Measurements from ENCODE around the gene MAPK6.
A peak's percentile ranks its signal among the peaks of the same experiment; 100 is the strongest.

Gene MAPK6

GRCh38 chr15:52101542-52102323 lies 82.7 kb downstream of the MAPK6 start:
- no peak for TF ChIP-seq REST (IDR thresholded peaks at IDR 0.05; ENCODE audit: insufficient read depth in 1 of 2, low read depth in 2 of 2, low read length in 2 of 2)
- TF ChIP-seq FOXP2 (optimal IDR thresholded peaks at IDR 0.05; ENCODE audit: borderline replicate concordance, extremely low read depth, extremely low read length, insufficient read depth), result no peak
- TF ChIP-seq SIN3A (IDR thresholded peaks at IDR 0.05; ENCODE audit: borderline replicate concordance, insufficient read depth, low read length), result no peak
- no peak for TF ChIP-seq POLR2AphosphoS5 (IDR thresholded peaks at IDR 0.05; ENCODE audit: low read depth, low read length)
- no peak for TF ChIP-seq TAF1 (IDR thresholded peaks at IDR 0.05; ENCODE audit: borderline replicate concordance, insufficient read depth, low read length)

GRCh38 chr15:52102463-52102862 lies 83.4 kb downstream of the MAPK6 start:
- no peak for TF ChIP-seq POLR2AphosphoS5 (IDR thresholded peaks at IDR 0.05; ENCODE audit: low read depth, low read length)
- TF ChIP-seq REST (IDR thresholded peaks at IDR 0.05; ENCODE audit: insufficient read depth in 1 of 2, low read depth in 2 of 2, low read length in 2 of 2), result no peak
- TF ChIP-seq TAF1 (IDR thresholded peaks at IDR 0.05; ENCODE audit: borderline replicate concordance, insufficient read depth, low read length), result no peak
- TF ChIP-seq SIN3A (IDR thresholded peaks at IDR 0.05; ENCODE audit: borderline replicate concordance, insufficient read depth, low read length), result no peak
- TF ChIP-seq FOXP2 (optimal IDR thresholded peaks at IDR 0.05; ENCODE audit: borderline replicate concordance, extremely low read depth, extremely low read length, insufficient read depth), result no peak

- TF ChIP-seq SIN3A (IDR thresholded peaks at IDR 0.05; ENCODE audit: borderline replicate concordance, insufficient read depth, low read length), result no peak; the same call in 1 of the 2 replicates
- TF ChIP-seq FOXP2 (optimal IDR thresholded peaks at IDR 0.05; ENCODE audit: borderline replicate concordance, extremely low read depth, extremely low read length, insufficient read depth), result peak; percentile 75
- no peak for TF ChIP-seq POLR2AphosphoS5 (IDR thresholded peaks at IDR 0.05; ENCODE audit: low read depth, low read length)
- 0 out of 4 replicates have a peak, but pooled peaks of 1 of the 2 experiments have one; percentile 45 for TF ChIP-seq REST (IDR thresholded peaks at IDR 0.05; ENCODE audit: insufficient read depth in 1 of 2, low read depth in 2 of 2, low read length in 2 of 2)
- TF ChIP-seq TAF1 (IDR thresholded peaks at IDR 0.05; ENCODE audit: borderline replicate concordance, insufficient read depth, low read length), result peak; percentile 45; the same call in 1 of the 2 replicates
These were observed 84.5 kb downstream of the MAPK6 start for GRCh38 chr15:52103217-52104207.

GRCh38 chr15:52104532-52105004 lies 85.5 kb downstream of the MAPK6 start:
- TF ChIP-seq SIN3A (IDR thresholded peaks at IDR 0.05; ENCODE audit: borderline replicate concordance, insufficient read depth, low read length) (no peak), TAF1 (IDR thresholded peaks at IDR 0.05; ENCODE audit: borderline replicate concordance, insufficient read depth, low read length) (no peak), POLR2AphosphoS5 (IDR thresholded peaks at IDR 0.05; ENCODE audit: low read depth, low read length) (no peak), FOXP2 (optimal IDR thresholded peaks at IDR 0.05; ENCODE audit: borderline replicate concordance, extremely low read depth, extremely low read length, insufficient read depth) (no peak), REST (IDR thresholded peaks at IDR 0.05; ENCODE audit: insufficient read depth in 1 of 2, low read depth in 2 of 2, low read length in 2 of 2) (no peak)

Measured in PFSK-1 (cell line).